ENCODE measurements around the gene IRAK1.

The IRAK1 gene

DNA sequence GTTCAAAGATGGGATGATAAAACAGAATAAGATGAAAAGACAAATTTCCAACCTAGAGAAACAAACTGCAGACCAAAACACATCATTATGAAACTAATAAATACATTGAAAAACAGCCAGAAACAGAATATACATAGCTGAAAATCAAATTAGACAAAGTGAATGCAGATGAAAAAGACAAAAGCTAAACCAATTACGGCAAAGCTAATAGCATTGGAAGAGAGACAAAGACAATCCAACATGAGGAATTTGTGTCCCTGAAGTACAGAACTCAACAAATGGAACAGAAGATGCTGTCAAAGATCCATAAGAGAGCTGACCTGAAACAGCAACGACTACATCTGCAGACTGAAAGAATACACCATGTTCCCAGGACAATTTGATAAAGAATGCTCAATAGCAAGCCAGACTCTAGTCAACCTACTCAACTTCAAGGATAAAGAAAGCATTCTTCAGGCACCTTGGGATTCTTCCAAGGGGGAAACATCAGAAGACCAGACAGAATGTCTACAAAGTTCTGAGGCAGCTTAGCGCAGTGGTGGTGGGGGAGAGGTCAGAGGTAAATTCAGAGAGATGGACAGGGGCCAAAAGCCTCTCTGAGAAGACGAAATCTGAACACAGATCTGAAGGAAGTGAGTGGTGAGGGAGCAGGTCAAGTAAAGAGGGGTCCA is 27.4 kb upstream of the IRAK1 start (continued):
- TF ChIP-seq, protein P1, sequence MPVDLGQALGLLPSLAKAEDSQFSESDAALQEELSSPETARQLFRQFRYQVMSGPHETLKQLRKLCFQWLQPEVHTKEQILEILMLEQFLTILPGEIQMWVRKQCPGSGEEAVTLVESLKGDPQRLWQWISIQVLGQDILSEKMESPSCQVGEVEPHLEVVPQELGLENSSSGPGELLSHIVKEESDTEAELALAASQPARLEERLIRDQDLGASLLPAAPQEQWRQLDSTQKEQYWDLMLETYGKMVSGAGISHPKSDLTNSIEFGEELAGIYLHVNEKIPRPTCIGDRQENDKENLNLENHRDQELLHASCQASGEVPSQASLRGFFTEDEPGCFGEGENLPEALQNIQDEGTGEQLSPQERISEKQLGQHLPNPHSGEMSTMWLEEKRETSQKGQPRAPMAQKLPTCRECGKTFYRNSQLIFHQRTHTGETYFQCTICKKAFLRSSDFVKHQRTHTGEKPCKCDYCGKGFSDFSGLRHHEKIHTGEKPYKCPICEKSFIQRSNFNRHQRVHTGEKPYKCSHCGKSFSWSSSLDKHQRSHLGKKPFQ (tag by site-specific recombination; IDR thresholded peaks at IDR 0.05): no peak
- no peak for TF ChIP-seq GLI2 (tag by site-specific recombination; IDR thresholded peaks at IDR 0.05; ENCODE audit: borderline replicate concordance, low read depth)
- no peak for TF ChIP-seq HOXA7 (CRISPR knock-in tag; IDR thresholded peaks at IDR 0.05; ENCODE audit: borderline replicate concordance)

DNA sequence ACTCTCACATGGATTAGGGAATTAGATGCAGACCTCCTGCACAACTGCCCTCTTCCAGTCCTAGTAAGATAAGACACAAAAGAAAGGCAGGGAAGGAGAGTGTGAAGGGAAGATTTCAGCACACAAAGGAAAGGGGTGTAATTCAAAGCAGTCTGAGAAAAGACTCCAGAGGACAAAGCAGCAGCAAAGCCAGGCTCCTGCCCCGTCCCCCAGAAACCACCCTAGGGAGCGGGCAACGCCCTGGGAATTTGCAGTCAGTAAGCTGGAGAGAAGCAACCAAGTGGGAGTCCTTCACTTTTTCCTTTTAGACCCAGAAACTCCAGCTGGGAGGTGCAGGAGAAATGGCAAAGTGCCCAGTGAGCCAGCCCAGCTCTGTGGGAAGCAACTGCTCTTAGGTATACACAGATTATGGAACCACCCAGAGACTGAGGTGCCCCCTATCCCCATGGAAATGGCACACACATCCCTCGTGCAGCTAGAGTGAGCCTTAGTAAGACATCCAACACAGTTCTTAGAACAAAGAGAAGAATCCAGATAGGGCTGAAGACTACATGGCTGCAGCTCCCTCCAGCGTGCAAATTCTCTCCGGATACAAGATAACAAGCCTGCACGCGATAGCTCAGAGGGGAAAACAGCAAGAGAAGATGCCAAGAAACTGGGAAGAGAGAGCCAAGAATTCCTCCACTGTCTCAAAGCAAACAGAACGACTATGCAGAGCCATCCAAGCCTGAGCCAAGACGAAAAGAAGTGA is 26.5 kb upstream of the IRAK1 start:
- no peaks in the 10 kb centered on the region for H3K9me3 ChIP-seq (ENCODE audit: control insufficient read depth, insufficient read depth, low read depth, low read length)
- peaks cover 0 to 20% of the 10 kb centered on the region in 2 experiments; a peak in 2 of 3 replicates for H3K36me3 ChIP-seq (ENCODE audit: control insufficient read depth in 2 of 2, insufficient read depth in 1 of 2, low read length in 2 of 2)
- H3K4me3 ChIP-seq (ENCODE audit: low read depth, low read length): no peak overlapping the region
- TF ChIP-seq, protein P2, sequence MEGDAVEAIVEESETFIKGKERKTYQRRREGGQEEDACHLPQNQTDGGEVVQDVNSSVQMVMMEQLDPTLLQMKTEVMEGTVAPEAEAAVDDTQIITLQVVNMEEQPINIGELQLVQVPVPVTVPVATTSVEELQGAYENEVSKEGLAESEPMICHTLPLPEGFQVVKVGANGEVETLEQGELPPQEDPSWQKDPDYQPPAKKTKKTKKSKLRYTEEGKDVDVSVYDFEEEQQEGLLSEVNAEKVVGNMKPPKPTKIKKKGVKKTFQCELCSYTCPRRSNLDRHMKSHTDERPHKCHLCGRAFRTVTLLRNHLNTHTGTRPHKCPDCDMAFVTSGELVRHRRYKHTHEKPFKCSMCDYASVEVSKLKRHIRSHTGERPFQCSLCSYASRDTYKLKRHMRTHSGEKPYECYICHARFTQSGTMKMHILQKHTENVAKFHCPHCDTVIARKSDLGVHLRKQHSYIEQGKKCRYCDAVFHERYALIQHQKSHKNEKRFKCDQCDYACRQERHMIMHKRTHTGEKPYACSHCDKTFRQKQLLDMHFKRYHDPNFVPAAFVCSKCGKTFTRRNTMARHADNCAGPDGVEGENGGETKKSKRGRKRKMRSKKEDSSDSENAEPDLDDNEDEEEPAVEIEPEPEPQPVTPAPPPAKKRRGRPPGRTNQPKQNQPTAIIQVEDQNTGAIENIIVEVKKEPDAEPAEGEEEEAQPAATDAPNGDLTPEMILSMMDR (tag by site-specific recombination; IDR thresholded peaks at IDR 0.05): 0 out of 2 replicates have a peak, but pooled peaks have one; percentile 15
- TF ChIP-seq ZNF560 (tag by site-specific recombination; IDR thresholded peaks at IDR 0.05; ENCODE audit: borderline replicate concordance) (no peak), ZNF37A (tag by site-specific recombination; IDR thresholded peaks at IDR 0.05) (no peak), PRDM1 (tag by site-specific recombination; IDR thresholded peaks at IDR 0.05) (peak; percentile 63), ZFP41 (tag by site-specific recombination; IDR thresholded peaks at IDR 0.05; ENCODE audit: borderline replicate concordance) (no peak), ZNF248 (tag by site-specific recombination; IDR thresholded peaks at IDR 0.05) (no peak), ZSCAN30 (tag by site-specific recombination; IDR thresholded peaks at IDR 0.05) (peak; percentile 55; the same call in 1 of the 2 replicates), ZNF596 (tag by site-specific recombination; IDR thresholded peaks at IDR 0.05) (0 out of 2 replicates have a peak, but pooled peaks have one; percentile 37), ZBTB17 (tag by site-specific recombination; IDR thresholded peaks at IDR 0.05) (peak; percentile 51), ZIC2 (tag by site-specific recombination; IDR thresholded peaks at IDR 0.05) (peak; percentile 82), FEZF1 (tag by site-specific recombination; IDR thresholded peaks at IDR 0.05) (peak; percentile 27), ZNF366 (tag by site-specific recombination; conservative IDR thresholded peaks at IDR 0.05) (no peak), GLI2 (tag by site-specific recombination; IDR thresholded peaks at IDR 0.05; ENCODE audit: borderline replicate concordance, low read depth) (no peak), IKZF3 (tag by site-specific recombination; IDR thresholded peaks at IDR 0.05) (peak; percentile 39), GLIS1 (tag by site-specific recombination; IDR thresholded peaks at IDR 0.05) (peak; percentile 55)
- TF ChIP-seq, protein P3, sequence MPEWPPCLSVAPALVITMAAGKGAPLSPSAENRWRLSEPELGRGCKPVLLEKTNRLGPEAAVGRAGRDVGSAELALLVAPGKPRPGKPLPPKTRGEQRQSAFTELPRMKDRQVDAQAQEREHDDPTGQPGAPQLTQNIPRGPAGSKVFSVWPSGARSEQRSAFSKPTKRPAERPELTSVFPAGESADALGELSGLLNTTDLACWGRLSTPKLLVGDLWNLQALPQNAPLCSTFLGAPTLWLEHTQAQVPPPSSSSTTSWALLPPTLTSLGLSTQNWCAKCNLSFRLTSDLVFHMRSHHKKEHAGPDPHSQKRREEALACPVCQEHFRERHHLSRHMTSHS (tag by site-specific recombination; IDR thresholded peaks at IDR 0.05): no peak
- TF ChIP-seq, protein P4, sequence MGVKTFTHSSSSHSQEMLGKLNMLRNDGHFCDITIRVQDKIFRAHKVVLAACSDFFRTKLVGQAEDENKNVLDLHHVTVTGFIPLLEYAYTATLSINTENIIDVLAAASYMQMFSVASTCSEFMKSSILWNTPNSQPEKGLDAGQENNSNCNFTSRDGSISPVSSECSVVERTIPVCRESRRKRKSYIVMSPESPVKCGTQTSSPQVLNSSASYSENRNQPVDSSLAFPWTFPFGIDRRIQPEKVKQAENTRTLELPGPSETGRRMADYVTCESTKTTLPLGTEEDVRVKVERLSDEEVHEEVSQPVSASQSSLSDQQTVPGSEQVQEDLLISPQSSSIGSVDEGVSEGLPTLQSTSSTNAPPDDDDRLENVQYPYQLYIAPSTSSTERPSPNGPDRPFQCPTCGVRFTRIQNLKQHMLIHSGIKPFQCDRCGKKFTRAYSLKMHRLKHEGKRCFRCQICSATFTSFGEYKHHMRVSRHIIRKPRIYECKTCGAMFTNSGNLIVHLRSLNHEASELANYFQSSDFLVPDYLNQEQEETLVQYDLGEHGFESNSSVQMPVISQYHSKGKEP (tag by site-specific recombination; IDR thresholded peaks at IDR 0.05): no peak
- TF ChIP-seq, protein P5, sequence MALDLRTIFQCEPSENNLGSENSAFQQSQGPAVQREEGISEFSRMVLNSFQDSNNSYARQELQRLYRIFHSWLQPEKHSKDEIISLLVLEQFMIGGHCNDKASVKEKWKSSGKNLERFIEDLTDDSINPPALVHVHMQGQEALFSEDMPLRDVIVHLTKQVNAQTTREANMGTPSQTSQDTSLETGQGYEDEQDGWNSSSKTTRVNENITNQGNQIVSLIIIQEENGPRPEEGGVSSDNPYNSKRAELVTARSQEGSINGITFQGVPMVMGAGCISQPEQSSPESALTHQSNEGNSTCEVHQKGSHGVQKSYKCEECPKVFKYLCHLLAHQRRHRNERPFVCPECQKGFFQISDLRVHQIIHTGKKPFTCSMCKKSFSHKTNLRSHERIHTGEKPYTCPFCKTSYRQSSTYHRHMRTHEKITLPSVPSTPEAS (tag by site-specific recombination; IDR thresholded peaks at IDR 0.05): 0 out of 2 replicates have a peak, but pooled peaks have one; percentile 6
- TF ChIP-seq, protein P6, sequence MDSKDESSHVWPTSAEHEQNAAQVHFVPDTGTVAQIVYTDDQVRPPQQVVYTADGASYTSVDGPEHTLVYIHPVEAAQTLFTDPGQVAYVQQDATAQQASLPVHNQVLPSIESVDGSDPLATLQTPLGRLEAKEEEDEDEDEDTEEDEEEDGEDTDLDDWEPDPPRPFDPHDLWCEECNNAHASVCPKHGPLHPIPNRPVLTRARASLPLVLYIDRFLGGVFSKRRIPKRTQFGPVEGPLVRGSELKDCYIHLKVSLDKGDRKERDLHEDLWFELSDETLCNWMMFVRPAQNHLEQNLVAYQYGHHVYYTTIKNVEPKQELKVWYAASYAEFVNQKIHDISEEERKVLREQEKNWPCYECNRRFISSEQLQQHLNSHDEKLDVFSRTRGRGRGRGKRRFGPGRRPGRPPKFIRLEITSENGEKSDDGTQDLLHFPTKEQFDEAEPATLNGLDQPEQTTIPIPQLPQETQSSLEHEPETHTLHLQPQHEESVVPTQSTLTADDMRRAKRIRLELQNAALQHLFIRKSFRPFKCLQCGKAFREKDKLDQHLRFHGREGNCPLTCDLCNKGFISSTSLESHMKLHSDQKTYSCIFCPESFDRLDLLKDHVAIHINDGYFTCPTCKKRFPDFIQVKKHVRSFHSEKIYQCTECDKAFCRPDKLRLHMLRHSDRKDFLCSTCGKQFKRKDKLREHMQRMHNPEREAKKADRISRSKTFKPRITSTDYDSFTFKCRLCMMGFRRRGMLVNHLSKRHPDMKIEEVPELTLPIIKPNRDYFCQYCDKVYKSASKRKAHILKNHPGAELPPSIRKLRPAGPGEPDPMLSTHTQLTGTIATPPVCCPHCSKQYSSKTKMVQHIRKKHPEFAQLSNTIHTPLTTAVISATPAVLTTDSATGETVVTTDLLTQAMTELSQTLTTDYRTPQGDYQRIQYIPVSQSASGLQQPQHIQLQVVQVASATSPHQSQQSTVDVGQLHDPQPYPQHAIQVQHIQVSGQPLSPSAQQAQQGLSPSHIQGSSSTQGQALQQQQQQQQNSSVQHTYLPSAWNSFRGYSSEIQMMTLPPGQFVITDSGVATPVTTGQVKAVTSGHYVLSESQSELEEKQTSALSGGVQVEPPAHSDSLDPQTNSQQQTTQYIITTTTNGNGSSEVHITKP (tag by site-specific recombination; IDR thresholded peaks at IDR 0.05): peak; percentile 84
- peaks cover 4% of the 10 kb centered on the region; the same call in 1 of the 2 replicates for H3K4me1 ChIP-seq (ENCODE audit: control insufficient read depth, insufficient read depth, low read length)
- CTCF ChIA-PET: interaction anchor here (0.7 to 2.0 kb wide), 3 partner anchors 15 to 32 kb away, joined by 4 to 17 read pairs (median 5); no protein-coding TSS in a partner anchor
- no peak overlapping the region for H3K27ac ChIP-seq (ENCODE audit: extremely low read depth, low read depth, low read length)
- POLR2A ChIA-PET: interaction anchor here (0.9 kb wide), 1 partner anchor 11 kb away, joined by 3 read pairs; no protein-coding TSS in a partner anchor
